ENCODE data around the gene ITIH3. TPM values are rescaled to one million over a fixed set of nuclear protein-coding genes. Genes with fewer than 3 reads are reported as not detected.

Gene ITIH3
- total and polyA plus RNA-seq, 10 of the 15 experiments (the other 5 are each of a cell fraction or from before 2014, with no cell fraction given), result 0.07 to 0.17 (median 0.15) TPM; not detected in 7

DNA sequence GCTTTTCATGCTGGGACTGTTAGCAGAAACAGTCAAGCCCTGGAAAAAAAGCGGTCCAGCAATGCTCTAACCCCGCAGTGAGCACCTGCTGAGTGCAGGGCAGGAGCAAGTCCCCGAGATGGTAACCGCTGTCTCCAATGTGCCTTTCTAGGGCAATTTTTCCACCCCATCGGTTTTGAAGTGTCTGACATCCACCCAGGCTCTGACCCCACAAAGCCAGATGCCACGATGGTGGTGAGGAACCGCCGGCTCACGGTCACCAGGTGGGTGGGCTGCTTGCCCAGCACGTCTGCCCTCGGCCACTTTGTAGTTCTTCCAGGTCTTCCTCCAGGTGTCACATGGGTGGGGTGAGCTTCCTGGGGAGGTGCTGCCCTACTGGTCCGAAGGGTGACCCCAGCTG is 3.2 kb upstream of the ITIH3 start:
- POLR2A ChIA-PET, result interaction anchor here (0.6 kb wide), 1 partner anchor 20 kb away, joined by 4 read pairs; no protein-coding TSS in a partner anchor
- no peak for ATAC-seq
- CTCF ChIA-PET, result interaction anchor here (1.0 kb wide), 1 partner anchor 29 kb away, joined by 6 read pairs; no protein-coding TSS in a partner anchor

More for the DNA sequence above, 3.2 kb upstream of the ITIH3 start:
- Histone ChIP-seq H3K79me2 (ENCODE audit: control insufficient read depth, insufficient read depth, low read length) (no peaks in the 10 kb centered on the region), H3K4me3 (no peak overlapping the region), H3K27me3 (replicated peaks in 1 of 2; ENCODE audit: control insufficient read depth in 2 of 2, insufficient read depth in 2 of 2, low read length in 1 of 2) (no peaks in the 10 kb centered on the region; a peak in 1 of 4 replicates), H3K9ac (ENCODE audit: control insufficient read depth, insufficient read depth, low read length) (no peak overlapping the region), H3K4me1 (ENCODE audit: control insufficient read depth, insufficient read depth, low read length) (no peaks in the 10 kb centered on the region), H4K20me1 (ENCODE audit: control insufficient read depth, insufficient read depth) (no peaks in the 10 kb centered on the region), H3K4me2 (ENCODE audit: control insufficient read depth, insufficient read depth) (no peak overlapping the region), H2AFZ (ENCODE audit: control insufficient read depth, low read depth, low read length) (no peak overlapping the region), H3K27ac (ENCODE audit: control insufficient read depth, insufficient read depth) (no peak overlapping the region), H3K36me3 (ENCODE audit: control insufficient read depth in 2 of 2, insufficient read depth in 2 of 2, low read length in 1 of 2) (no peaks in the 10 kb centered on the region), H3K9me3 (replicated peaks; ENCODE audit: control insufficient read depth, insufficient read depth, low read length) (no peaks in the 10 kb centered on the region)
- intact Hi-C loops (cut with micrococcal nuclease; ENCODE audit: unreplicated experiment), result no loop called here
- RAD21 ChIA-PET (ENCODE audit: unreplicated experiment), result no interaction called here
- SMC1A ChIA-PET (ENCODE audit: uncharacterized antibody, unreplicated experiment), result no interaction called here
- no peak for FAIRE-seq
- DNase-seq (ENCODE audit: low read depth, low spot score), result no peak
- in situ Hi-C loops (cut with MboI), result no loop called here
- WGBS (ENCODE audit: insufficient coverage, insufficient replicate concordance, low lambda C conversion rate, missing lambda C conversion rate), result 30% methylated on average over 12 of the region's 12 CpGs
- BruUV-seq (replicated peaks), result no TSS peak
- TF ChIP-seq MEF2A (IDR thresholded peaks at IDR 0.05; ENCODE audit: insufficient read depth, low read depth, low read length) (no peak), POLR2AphosphoS5 (IDR thresholded peaks at IDR 0.05; ENCODE audit: low read length) (no peak), IKZF2 (IDR thresholded peaks at IDR 0.05) (no peak), ZNF622 (IDR thresholded peaks at IDR 0.05) (no peak), MYC (IDR thresholded peaks at IDR 0.05; ENCODE audit: insufficient read depth, insufficient read length, insufficient replicate concordance, low read length, severe bottlenecking) (no peak), RELA (IDR thresholded peaks at IDR 0.05; ENCODE audit: borderline replicate concordance, partially characterized antibody) (no peak), SPI1 (IDR thresholded peaks at IDR 0.05; ENCODE audit: borderline replicate concordance, insufficient read depth, low read depth, low read length) (no peak), HDGF (IDR thresholded peaks at IDR 0.05) (no peak), NR2C1 (IDR thresholded peaks at IDR 0.05) (no peak), SMARCA5 (IDR thresholded peaks at IDR 0.05) (no peak), SRF (IDR thresholded peaks at IDR 0.05; ENCODE audit: low read depth in 2 of 2, low read length in 2 of 2) (no peak)
- TF ChIP-seq, protein P1, sequence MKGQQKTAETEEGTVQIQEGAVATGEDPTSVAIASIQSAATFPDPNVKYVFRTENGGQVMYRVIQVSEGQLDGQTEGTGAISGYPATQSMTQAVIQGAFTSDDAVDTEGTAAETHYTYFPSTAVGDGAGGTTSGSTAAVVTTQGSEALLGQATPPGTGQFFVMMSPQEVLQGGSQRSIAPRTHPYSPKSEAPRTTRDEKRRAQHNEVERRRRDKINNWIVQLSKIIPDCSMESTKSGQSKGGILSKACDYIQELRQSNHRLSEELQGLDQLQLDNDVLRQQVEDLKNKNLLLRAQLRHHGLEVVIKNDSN (IDR thresholded peaks at IDR 0.05; ENCODE audit: borderline replicate concordance, extremely low read length, insufficient read depth, low read depth, low read length), result no peak
- TF ChIP-seq, protein P2, sequence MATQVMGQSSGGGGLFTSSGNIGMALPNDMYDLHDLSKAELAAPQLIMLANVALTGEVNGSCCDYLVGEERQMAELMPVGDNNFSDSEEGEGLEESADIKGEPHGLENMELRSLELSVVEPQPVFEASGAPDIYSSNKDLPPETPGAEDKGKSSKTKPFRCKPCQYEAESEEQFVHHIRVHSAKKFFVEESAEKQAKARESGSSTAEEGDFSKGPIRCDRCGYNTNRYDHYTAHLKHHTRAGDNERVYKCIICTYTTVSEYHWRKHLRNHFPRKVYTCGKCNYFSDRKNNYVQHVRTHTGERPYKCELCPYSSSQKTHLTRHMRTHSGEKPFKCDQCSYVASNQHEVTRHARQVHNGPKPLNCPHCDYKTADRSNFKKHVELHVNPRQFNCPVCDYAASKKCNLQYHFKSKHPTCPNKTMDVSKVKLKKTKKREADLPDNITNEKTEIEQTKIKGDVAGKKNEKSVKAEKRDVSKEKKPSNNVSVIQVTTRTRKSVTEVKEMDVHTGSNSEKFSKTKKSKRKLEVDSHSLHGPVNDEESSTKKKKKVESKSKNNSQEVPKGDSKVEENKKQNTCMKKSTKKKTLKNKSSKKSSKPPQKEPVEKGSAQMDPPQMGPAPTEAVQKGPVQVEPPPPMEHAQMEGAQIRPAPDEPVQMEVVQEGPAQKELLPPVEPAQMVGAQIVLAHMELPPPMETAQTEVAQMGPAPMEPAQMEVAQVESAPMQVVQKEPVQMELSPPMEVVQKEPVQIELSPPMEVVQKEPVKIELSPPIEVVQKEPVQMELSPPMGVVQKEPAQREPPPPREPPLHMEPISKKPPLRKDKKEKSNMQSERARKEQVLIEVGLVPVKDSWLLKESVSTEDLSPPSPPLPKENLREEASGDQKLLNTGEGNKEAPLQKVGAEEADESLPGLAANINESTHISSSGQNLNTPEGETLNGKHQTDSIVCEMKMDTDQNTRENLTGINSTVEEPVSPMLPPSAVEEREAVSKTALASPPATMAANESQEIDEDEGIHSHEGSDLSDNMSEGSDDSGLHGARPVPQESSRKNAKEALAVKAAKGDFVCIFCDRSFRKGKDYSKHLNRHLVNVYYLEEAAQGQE (IDR thresholded peaks at IDR 0.05; ENCODE audit: low read depth, low read length), result no peak
